Activated CD4-positive, alpha-beta T cell treated with anti-CD3 and anti-CD28 coated beads for 36 hours (primary cell): ENCODE data around the gene GNAT3. TPM values are rescaled to one million over a fixed set of nuclear protein-coding genes. Genes with fewer than 3 reads are reported as not detected.

Experiments
- ATAC-seq: fragments of 200-7000 bp; cut with Tn5 transposase; one replicate; pipeline ENCODE4 v1.10.0; 2021; ENCODE audit warnings: mild to moderate bottlenecking, moderate library complexity
- CTCF ChIA-PET: fragments of 350-600 bp; sonication (Branson Sonifier 250); formaldehyde crosslinking; loops from one replicate; lab custom pipeline; 2021; ENCODE audit warnings: antibody characterized with exemption; lab: Charles Lee
- POLR2A ChIA-PET: fragments of 350-600 bp; sonication (Branson Sonifier 250); formaldehyde crosslinking; loops from one replicate; lab custom pipeline; 2021; ENCODE audit warnings: antibody characterized with exemption, inconsistent platforms; lab: Charles Lee
- DNase-seq: peaks from one replicate; pipeline ENCODE4 v3.0.0-alpha.2; 2020
- H3K27ac Mint-ChIP-seq: one replicate; pipeline ENCODE4 v1.8.0; 2021; ENCODE audit warnings: mixed read lengths
- H3K27me3 Mint-ChIP-seq: one replicate; pipeline ENCODE4 v1.8.0; 2021; ENCODE audit warnings: mixed read lengths
- H3K36me3 Mint-ChIP-seq: one replicate; pipeline ENCODE4 v1.8.0; 2021; ENCODE audit warnings: low read depth, mixed read lengths
- H3K4me1 Mint-ChIP-seq: one replicate; pipeline ENCODE4 v1.8.0; 2021; ENCODE audit warnings: mixed read lengths
- H3K4me3 Mint-ChIP-seq: one replicate; pipeline ENCODE4 v1.8.0; 2021; ENCODE audit warnings: mild to moderate bottlenecking, moderate library complexity, mixed read lengths
- H3K9me3 Mint-ChIP-seq: one replicate; pipeline ENCODE4 v1.8.0; 2021; ENCODE audit warnings: low read depth, mixed read lengths
- intact Hi-C, 2 experiments: fragments of 100-400 bp; cut with DNase I in 1 of 2; cut with micrococcal nuclease in 1 of 2; formaldehyde crosslinking; loops; one replicate each; pipeline versions ENCODE4 v1.14.2 to v1.15.1; 2022 to 2024; cut with DNase I, micrococcal nuclease
- total RNA-seq, 2 experiments: library from RNA; stranded (reverse); gene quantifications; one replicate each; pipeline ENCODE4 v1.2.3, GENCODE V29; 2021

The GNAT3 gene
- total RNA-seq, 2 experiments from 2014 or later = not detected

GRCh38 chr7:80499350-80499953 is 12.4 kb downstream of the GNAT3 start:
- Mint-ChIP-seq H3K4me3 (no peak overlapping the region), H3K4me1 (no peaks in the 10 kb centered on the region), H3K36me3 (no peaks in the 10 kb centered on the region), H3K27me3 (no peaks in the 10 kb centered on the region), H3K9me3 (peaks cover 2% of the 10 kb centered on the region), H3K27ac (no peak overlapping the region)
- ATAC-seq (no peak), DNase-seq (no peak)
- intact Hi-C loops = no loop called here
- ChIA-PET CTCF (interaction anchor here (0.7 kb wide), 1 partner anchor 9 kb away, joined by 3 read pairs; no protein-coding TSS in a partner anchor), POLR2A (no interaction called here)

- Mint-ChIP-seq H3K4me1 (no peaks in the 10 kb centered on the region), H3K27me3 (no peaks in the 10 kb centered on the region), H3K36me3 (no peaks in the 10 kb centered on the region), H3K9me3 (peaks cover 2% of the 10 kb centered on the region), H3K27ac (no peak overlapping the region), H3K4me3 (no peak overlapping the region)
- ATAC-seq (no peak), DNase-seq (no peak)
- intact Hi-C loops = no loop called here
- ChIA-PET POLR2A (no interaction called here), CTCF (no interaction called here)
Observed at GRCh38 chr7:80498481-80499349, 13.1 kb downstream of the GNAT3 start.

- CTCF ChIA-PET = no interaction called here
- H3K27me3 Mint-ChIP-seq = no peaks in the 10 kb centered on the region
- H3K36me3 Mint-ChIP-seq = no peaks in the 10 kb centered on the region
- peaks cover 2% of the 10 kb centered on the region for H3K9me3 Mint-ChIP-seq
- DNase-seq (no peak), ATAC-seq (no peak)
- intact Hi-C loops = no loop called here
- H3K4me1 Mint-ChIP-seq = no peaks in the 10 kb centered on the region
- POLR2A ChIA-PET = no interaction called here
- H3K27ac Mint-ChIP-seq = no peak overlapping the region
- H3K4me3 Mint-ChIP-seq = no peak overlapping the region
Observed at GRCh38 chr7:80496586-80496985, 15.3 kb downstream of the GNAT3 start.

- Mint-ChIP-seq H3K36me3 (no peaks in the 10 kb centered on the region), H3K27ac (no peak overlapping the region)
- ATAC-seq = no peak
Observed at GRCh38 chr7:80493121-80493849, 18.6 kb downstream of the GNAT3 start.

GRCh38 chr7:80491462-80491861 is 20.4 kb downstream of the GNAT3 start:
- peaks cover 5% of the 10 kb centered on the region for H3K9me3 Mint-ChIP-seq

More at GRCh38 chr7:80493121-80493849, 18.6 kb downstream of the GNAT3 start:
- peaks cover 5% of the 10 kb centered on the region for H3K9me3 Mint-ChIP-seq
- no peak for DNase-seq
- H3K27me3 Mint-ChIP-seq = no peaks in the 10 kb centered on the region
- intact Hi-C loops = no loop called here
- H3K4me1 Mint-ChIP-seq = no peaks in the 10 kb centered on the region
- ChIA-PET CTCF (no interaction called here), POLR2A (interaction anchor here (0.7 kb wide), 1 partner anchor 427 kb away, joined by 4 read pairs; no protein-coding TSS in a partner anchor)
- H3K4me3 Mint-ChIP-seq = no peak overlapping the region

GRCh38 chr7:80488851-80489370 is 23.0 kb downstream of the GNAT3 start:
- H3K4me1 Mint-ChIP-seq = no peaks in the 10 kb centered on the region
- H3K27ac Mint-ChIP-seq = no peak overlapping the region
- intact Hi-C loops = no loop called here
- H3K36me3 Mint-ChIP-seq = no peaks in the 10 kb centered on the region
- ChIA-PET CTCF (no interaction called here), POLR2A (no interaction called here)
- peaks cover 3% of the 10 kb centered on the region for H3K9me3 Mint-ChIP-seq
- H3K4me3 Mint-ChIP-seq = no peak overlapping the region
- DNase-seq (no peak), ATAC-seq (no peak)
- no peaks in the 10 kb centered on the region for H3K27me3 Mint-ChIP-seq

More at GRCh38 chr7:80491462-80491861, 20.4 kb downstream of the GNAT3 start:
- intact Hi-C loops = no loop called here
- ChIA-PET CTCF (no interaction called here), POLR2A (no interaction called here)
- H3K4me3 Mint-ChIP-seq = no peak overlapping the region
- no peaks in the 10 kb centered on the region for H3K4me1 Mint-ChIP-seq
- no peak overlapping the region for H3K27ac Mint-ChIP-seq
- no peaks in the 10 kb centered on the region for H3K27me3 Mint-ChIP-seq
- DNase-seq (no peak), ATAC-seq (no peak)
- H3K36me3 Mint-ChIP-seq = no peaks in the 10 kb centered on the region

- POLR2A ChIA-PET = no interaction called here
Observed at GRCh38 chr7:80488406-80488805, 23.5 kb downstream of the GNAT3 start.

GRCh38 chr7:80485721-80486120 is 26.1 kb downstream of the GNAT3 start:
- no peaks in the 10 kb centered on the region for H3K36me3 Mint-ChIP-seq
- no peak overlapping the region for H3K27ac Mint-ChIP-seq
- no peaks in the 10 kb centered on the region for H3K27me3 Mint-ChIP-seq
- intact Hi-C loops = no loop called here
- ATAC-seq (no peak), DNase-seq (no peak)
- POLR2A ChIA-PET = no interaction called here
- H3K4me1 Mint-ChIP-seq = no peaks in the 10 kb centered on the region
- CTCF ChIA-PET = no interaction called here
- no peak overlapping the region for H3K4me3 Mint-ChIP-seq
- H3K9me3 Mint-ChIP-seq = peaks cover 1% of the 10 kb centered on the region

More at GRCh38 chr7:80488406-80488805, 23.5 kb downstream of the GNAT3 start:
- H3K27me3 Mint-ChIP-seq = no peaks in the 10 kb centered on the region
- DNase-seq (no peak), ATAC-seq (no peak)
- no peaks in the 10 kb centered on the region for H3K4me1 Mint-ChIP-seq
- no peak overlapping the region for H3K4me3 Mint-ChIP-seq
- intact Hi-C loops = no loop called here
- H3K9me3 Mint-ChIP-seq = peaks cover 3% of the 10 kb centered on the region
- H3K27ac Mint-ChIP-seq = no peak overlapping the region
- no peaks in the 10 kb centered on the region for H3K36me3 Mint-ChIP-seq
- CTCF ChIA-PET = interaction anchor here (0.6 kb wide), 1 partner anchor 32 kb away, joined by 3 read pairs; no protein-coding TSS in a partner anchor

- intact Hi-C loops = no loop called here
- no peak for DNase-seq
- Mint-ChIP-seq H3K27me3 (no peaks in the 10 kb centered on the region), H3K4me3 (no peak overlapping the region), H3K4me1 (no peaks in the 10 kb centered on the region), H3K27ac (no peak overlapping the region), H3K36me3 (no peaks in the 10 kb centered on the region), H3K9me3 (peaks cover 1% of the 10 kb centered on the region)
- ATAC-seq = no peak
- CTCF ChIA-PET = interaction anchor here (0.6 kb wide), 1 partner anchor 131 kb away, joined by 3 read pairs; no protein-coding TSS in a partner anchor
- POLR2A ChIA-PET = no interaction called here
Observed at GRCh38 chr7:80482950-80483349, 28.9 kb downstream of the GNAT3 start.

GRCh38 chr7:80481196-80481884 is 30.5 kb downstream of the GNAT3 start:
- CTCF ChIA-PET = no interaction called here
- no peak for ATAC-seq
- Mint-ChIP-seq H3K27ac (no peak overlapping the region), H3K9me3 (peaks cover 1% of the 10 kb centered on the region), H3K36me3 (no peaks in the 10 kb centered on the region), H3K4me3 (no peak overlapping the region), H3K4me1 (no peaks in the 10 kb centered on the region), H3K27me3 (no peaks in the 10 kb centered on the region)
- no peak for DNase-seq
- POLR2A ChIA-PET = no interaction called here
- intact Hi-C loops = no loop called here

GRCh38 chr7:80480566-80480965 is 31.3 kb downstream of the GNAT3 start:
- H3K9me3 Mint-ChIP-seq = peaks cover 1% of the 10 kb centered on the region
- ChIA-PET CTCF (no interaction called here), POLR2A (no interaction called here)
- no peaks in the 10 kb centered on the region for H3K4me1 Mint-ChIP-seq
- H3K27me3 Mint-ChIP-seq = no peaks in the 10 kb centered on the region
- H3K36me3 Mint-ChIP-seq = no peaks in the 10 kb centered on the region
- ATAC-seq (no peak), DNase-seq (no peak)
- H3K27ac Mint-ChIP-seq = no peak overlapping the region
- H3K4me3 Mint-ChIP-seq = no peak overlapping the region
- intact Hi-C loops = no loop called here
